GM18519 (cell line): ENCODE measurements around the gene PRDM11.
"Not testable (repeated sequence)": the region's sequence is repeated elsewhere in the genome, so short reads cannot be mapped to it uniquely, and the experiment has no call there.

Source experiments
- ATAC-seq: cut with Tn5 transposase; IDR thresholded peaks from one replicate; pipeline ENCODE4 v1.9.1; 2021; ENCODE audit warnings: mild to moderate bottlenecking, moderate library complexity; ENCODE audit not compliant: unreplicated experiment, low FRiP score

The PRDM11 gene

DNA sequence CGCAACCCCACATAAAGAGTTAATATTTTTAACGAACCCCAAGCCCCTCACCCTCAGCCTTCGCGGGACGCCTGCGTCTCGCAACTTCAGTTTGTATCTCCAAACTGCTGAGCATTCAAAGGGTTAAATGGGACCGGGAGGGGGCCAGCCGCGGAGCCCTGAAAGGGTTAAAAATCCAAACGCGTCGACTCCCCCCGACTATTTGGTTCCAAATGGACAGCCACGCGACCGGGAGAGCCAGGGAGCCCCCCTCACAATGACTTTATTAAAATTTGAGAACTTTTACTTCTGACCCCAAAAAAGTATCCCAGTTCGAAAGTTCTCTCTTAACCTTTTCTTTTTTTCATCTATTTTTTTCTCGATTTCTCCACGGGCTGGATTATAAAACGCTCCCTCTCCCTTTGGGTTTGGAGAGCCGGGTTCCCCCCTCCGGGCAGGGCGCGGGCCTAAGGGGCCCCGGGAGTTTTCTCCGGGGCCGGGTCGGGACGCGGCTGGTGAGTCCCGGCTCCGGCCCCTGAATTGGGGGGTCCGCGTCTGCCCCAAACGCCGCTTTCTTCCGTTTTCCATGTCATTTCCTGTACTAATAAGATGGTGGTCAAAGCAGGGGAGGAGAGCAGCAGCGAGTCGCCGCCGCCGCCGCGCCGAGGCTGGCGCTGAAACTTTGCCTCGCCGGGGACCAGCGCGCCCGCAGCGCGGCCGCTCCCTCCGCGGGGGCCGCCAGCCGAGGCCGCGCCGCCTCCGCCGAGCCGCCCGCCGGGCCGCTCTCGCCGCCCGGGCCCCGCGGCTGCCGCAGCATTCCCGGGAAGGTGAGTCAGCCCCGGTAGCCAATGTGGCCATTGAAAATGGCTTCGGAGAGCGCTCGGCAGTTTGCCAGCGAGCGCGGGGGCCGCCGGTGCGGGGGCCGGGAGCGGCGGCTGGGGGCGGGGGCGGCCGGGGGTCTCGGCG is at the start of gene PRDM11:
PRDM11 (plus strand) TSS at position 568 of the 945 bp plus-strand sequence. CDS start 35,128 bp downstream, outside the sequence.
- ATAC-seq, result peak; percentile 21

GRCh38 chr11:45097721-45098493 is 48.5 kb upstream of the PRDM11 start:
- no peak for ATAC-seq

GRCh38 chr11:45098929-45099328 is 47.5 kb upstream of the PRDM11 start:
- no peak for ATAC-seq

GRCh38 chr11:45100339-45100738 is 46.1 kb upstream of the PRDM11 start:
- no peak for ATAC-seq

DNA sequence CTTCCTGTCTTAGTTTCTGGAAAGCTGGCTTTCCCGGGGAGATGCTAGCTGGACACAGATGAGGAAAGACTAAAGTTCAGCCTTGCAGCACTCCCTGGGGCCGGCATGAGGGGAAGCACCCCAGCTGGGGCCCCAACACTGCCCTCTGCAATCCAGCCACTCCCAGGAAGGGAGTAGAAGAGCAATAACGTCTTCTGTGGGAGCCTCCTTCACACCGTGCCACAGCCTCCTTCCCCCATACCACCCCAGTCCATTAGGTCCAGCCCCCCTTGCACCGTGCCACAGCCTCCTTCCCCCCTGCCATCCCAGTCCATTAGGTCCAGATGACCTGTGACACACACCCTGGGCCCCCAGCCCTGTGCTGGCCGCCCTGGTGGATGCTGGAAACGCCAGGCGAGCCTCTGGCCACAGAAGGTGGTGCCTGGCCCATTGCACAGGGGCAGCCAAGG is 44.1 kb upstream of the PRDM11 start:
- no peak for ATAC-seq

DNA sequence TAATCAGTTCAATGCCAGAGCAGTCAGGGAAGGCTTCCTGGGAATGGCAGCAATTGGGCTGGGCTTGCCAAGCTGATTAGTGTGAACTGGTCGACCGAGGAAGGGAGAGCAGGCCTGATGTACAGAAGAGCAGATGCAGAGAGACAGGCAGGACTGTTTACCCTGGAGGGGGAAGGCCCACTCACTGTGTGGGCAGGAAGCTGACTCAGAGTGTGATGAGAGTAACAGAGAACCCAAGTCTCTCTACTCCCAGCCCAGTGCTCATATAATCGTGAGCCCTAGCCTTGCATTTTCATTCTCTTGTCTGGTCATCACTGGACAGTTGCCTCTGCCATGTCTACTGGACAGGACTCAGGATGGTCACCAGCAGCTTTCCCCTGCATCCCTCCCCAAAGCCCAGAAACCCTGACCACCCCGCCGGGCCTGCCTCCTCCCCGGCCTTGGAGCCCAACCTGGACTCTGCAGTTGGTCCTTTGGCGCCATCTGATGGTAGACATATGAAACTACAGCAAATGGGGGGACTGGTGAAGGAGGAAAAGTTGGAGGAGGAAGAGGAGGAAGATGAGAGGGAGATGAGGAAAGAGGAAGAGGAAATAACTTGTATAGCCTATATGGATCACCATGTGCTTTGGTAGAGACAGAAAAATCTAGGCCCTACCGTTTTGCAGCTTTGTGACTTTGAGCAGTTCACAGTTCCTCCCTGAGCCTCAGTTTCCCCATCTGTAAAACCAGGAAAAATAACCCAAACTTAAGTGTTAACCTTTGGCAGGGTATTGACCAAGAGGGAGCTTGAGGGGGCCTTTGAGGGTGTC is 43.4 kb upstream of the PRDM11 start:
- peak; percentile 93 for ATAC-seq

DNA sequence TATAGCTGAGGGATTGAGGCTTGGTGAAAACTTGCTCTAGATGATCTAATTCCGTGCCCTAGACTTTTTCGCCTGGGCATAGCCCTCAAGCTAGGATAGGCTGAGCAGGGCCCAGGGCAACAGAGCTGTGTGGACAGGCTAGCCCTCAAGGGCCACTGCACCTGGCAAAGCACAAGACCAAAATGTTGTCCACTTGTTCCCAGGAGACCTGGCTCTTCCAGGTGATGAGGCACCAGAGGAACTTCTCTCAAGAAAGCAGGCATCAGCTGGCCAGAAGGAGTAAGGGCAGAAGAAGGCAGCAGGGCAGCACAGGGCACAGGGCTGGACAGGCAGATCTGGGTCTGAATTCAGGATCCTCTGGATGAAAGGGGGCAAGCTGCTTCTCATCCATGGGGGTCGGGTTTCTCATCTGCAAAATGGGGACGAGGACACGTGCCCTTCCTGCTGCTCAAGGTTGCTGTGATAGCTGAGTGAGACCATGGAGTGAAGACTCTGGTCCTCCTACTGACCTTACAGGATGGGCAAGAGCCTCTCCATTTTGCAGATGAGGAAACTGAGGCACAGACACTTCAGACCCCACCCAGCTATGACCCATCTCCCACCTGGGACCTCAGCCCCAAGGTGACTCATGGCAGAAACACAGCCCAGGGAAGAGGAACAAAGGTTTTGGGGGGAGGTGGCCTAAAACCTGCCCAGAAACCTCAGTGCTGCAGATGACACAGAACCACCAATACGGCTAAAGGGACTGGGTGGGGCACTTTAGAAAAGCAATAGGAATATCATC is 42.2 kb upstream of the PRDM11 start:
- no peak for ATAC-seq

- ATAC-seq, result no peak
These were observed 41.7 kb upstream of the PRDM11 start for GRCh38 chr11:45104790-45105084.

GRCh38 chr11:45105233-45105983 is 41.0 kb upstream of the PRDM11 start:
- ATAC-seq, result no peak

- ATAC-seq, result no peak
These were observed 40.5 kb upstream of the PRDM11 start for GRCh38 chr11:45105984-45106375.

- no peak for ATAC-seq
These were observed 40.0 kb upstream of the PRDM11 start for GRCh38 chr11:45106440-45106839.

- no peak for ATAC-seq
These were observed 39.4 kb upstream of the PRDM11 start for GRCh38 chr11:45107029-45107428.

GRCh38 chr11:45108070-45109064 is 38.1 kb upstream of the PRDM11 start:
- no peak for ATAC-seq

GRCh38 chr11:45109400-45109799 is 37.0 kb upstream of the PRDM11 start:
- ATAC-seq, result no peak

GRCh38 chr11:45110562-45110961 is 35.9 kb upstream of the PRDM11 start:
- no peak for ATAC-seq

- no peak for ATAC-seq
These were observed 32.6 kb upstream of the PRDM11 start for GRCh38 chr11:45113807-45114206.

- not testable (repeated sequence) for ATAC-seq
These were observed 18.6 kb upstream of the PRDM11 start for GRCh38 chr11:45127836-45128235.

GRCh38 chr11:45133878-45134277 is 12.6 kb upstream of the PRDM11 start:
- no peak for ATAC-seq
